ENCODE data around the gene ING3.
"Not testable (repeated sequence)": the region's sequence is repeated elsewhere in the genome, so short reads cannot be mapped to it uniquely, and the experiment has no call there.

ING3 gene

DNA sequence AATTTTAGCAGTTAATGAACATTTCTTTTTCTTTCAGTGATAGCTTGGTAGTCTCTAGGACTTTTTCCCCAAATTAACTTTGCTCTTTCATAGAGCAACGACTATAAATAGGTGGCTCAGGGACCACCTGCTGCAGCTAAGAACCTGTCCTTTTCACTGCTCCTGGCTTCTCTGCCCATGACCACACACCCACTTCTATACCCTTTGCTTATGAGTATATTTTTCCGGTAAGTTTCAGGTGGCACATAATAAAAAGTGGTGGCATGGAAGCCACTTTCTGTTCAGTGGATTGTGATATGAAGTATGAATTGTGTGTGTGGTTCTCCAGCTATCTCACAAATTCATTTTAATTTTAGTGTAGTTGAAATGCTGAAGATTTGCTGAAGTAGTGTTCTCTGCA is 1.2 kb downstream of the ING3 start:
- no peak for DNase-seq

DNA sequence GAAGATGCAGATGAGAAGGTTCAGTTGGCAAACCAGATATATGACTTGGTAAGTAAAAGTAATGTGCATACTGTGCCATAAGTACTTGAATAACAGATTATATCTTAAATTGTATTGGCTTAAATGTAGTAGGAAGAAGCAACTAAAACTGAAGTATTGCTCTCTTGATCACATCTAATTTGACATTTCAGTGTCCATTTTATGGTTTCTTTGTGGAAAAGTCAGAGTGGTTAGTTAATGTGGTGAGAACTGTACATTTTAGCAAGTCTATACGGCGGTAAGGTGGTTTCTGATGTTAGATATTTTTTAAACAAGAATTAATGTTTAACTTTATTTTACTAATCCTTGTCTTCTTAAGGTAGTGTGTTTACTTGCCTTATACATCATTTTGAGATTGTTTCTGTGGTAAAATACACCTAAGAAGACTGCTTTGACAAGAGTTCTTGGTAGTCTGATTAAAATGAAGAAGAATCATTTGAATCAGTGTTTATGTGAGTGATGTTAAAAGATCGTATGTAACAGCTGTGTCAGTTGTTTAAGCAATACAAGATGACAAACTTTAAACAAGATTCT is 5.1 kb downstream of the ING3 start:
- no peak for DNase-seq

DNA sequence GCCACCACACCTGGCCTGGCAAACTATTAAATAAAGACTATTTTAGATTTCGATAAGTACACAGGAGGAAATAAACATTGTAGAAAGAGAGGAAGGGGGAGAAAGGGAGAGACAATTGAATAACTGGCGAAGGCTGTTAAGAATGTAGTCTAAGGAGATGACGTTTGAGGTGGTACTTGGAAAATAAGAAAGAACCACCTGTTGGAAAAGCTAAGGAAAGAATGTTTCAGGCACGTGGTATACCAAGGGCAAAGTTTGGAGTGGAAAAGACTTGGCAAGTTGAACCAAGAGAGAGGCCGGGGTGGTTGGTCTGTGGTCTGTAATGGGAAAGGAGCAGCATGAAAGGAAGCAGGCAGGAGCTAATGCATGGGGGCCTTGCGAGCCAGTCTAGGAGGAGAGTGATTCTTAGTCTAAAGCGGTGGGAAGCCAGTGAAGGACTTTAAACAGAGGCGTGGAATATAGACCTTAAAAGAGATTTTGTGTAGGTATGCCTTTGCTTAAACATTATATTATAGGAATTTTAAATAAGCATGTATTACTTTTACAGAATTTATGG is 9.4 kb downstream of the ING3 start:
- DNase-seq: no peak

DNA sequence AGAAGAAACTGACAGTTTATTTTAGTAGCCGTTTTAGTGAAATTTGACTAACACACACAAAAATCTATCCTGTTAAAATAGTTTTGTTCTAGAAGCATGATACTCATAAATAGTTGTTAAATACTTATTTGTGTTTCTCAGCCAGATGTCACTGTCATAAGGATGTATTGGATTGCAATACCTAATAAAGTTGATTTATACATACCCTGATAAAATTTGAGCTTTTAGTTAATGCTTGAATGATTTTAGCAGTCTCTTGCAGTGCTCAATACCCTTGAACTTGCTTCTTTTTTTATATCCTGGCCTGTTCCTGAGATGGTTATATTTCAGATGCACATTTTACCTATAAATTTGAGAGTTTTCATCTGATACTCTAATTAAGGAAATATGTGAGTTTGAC is 10.1 kb downstream of the ING3 start:
- DNase-seq: no peak

DNA sequence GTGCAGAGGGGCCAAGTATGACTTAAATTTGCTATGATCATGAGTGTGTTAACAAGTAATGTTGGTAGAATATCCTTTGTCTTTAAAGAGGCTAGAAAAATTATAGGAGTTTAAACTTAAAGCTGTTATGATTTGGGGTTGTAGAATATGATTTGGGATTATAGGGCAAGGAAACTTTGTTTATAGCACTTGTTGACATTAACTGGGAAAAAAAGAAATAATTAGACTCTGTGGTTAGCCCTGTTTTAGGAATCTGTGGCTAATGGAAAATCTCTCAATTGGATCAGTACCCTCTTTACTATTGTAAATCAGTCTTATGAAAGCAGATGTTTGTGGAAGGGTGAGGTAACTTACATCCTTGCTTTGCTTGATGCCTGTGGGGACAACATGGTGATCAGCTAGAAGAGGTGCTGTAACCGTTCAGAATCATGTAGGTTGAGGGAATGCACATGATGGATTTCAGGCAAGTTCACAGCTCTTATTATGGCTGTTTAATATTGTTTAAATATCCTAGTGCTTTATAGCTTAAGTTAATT is 11.1 kb downstream of the ING3 start:
- no peak for DNase-seq

DNA sequence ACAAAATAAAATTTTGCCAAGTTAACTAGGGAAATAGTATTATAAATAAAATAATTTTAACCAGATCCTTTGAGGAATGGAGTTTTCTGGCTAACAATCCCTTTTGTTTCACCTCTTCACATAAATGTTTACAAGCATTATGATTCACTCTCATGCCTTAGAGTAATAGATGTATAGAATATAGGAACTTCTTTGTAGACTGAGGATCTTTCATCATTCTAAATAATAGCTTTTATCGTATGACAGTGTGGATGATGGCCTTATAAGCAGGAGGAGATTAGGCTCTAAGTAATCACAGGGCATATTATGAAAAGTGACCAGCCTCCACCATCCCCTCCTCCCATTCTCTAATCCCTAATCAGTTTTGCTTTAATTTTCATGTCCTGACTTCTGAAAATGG is 13.5 kb downstream of the ING3 start:
- DNase-seq: no peak

DNA sequence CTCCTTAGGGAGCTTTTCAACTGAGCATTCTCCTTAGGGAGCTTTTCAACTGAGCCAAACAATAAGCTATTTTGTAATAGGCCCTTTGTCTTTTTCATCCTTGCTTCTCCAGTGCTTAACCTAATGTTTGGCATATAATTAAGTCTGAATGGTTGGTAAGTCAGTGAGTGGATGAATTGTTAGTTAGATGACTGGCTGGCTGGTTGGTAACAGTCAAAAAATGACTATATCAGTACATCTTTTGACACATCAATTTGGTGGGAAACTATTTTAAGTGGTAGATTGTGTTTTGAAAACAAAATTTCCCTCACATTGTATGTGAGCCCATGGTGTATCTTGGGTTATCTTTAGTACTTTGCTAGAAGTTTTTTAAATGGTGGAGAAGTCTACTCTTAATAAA is 16.4 kb downstream of the ING3 start:
- DNase-seq: no peak

DNA sequence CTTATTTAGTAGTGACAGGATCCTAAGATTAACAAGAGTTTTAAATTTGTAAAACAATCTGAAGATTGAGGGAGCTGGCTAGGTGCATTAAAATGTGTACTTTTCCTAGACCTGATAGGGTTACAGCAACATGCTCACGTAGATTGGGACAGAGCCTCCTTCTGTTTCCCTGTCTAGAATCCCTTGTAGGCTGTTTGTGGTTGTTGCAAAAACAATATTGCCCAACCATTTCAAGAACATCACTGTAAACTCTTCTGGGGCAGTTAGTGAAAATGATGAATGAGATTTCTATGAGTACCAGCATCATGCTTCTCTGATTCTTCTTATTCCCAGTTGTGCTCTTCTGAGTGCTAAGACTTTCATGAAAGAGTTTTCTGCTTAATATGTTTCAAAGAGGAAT is 23.3 kb downstream of the ING3 start:
- no peak for DNase-seq

DNA sequence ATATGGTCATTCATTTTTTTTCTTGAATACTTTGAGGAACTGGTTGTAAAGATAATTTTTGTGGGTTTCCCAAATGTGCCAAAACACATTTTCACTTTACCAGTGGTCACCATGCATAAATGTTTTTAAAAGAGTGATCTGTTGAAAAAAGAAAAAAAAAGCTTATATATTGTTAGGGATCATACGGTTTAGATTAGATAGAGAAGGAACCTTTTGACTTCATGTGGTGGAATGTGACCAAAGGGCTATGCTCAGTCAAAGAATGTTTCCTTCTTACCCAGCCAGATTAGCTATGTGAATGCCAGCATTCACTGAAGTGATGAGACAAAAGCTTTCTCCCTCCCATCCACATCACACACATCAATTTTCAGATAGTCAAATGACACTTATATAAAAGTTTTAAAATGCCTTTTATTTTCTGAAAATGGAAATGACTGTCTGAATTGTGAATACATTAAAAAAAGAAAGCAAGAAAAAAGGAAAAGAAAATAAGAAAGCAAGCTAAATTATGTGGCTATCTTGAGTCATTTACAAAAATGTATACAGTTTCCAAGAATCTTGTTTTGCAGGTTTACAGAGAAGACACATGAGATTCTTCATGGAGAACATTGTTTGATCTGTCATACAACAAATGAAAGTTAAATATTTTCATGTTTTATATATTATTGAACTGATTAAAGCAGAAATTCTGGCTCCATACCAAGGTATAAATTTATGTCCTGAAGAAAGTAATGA is 29.4 kb downstream of the ING3 start:
- DNase-seq: no peak

DNA sequence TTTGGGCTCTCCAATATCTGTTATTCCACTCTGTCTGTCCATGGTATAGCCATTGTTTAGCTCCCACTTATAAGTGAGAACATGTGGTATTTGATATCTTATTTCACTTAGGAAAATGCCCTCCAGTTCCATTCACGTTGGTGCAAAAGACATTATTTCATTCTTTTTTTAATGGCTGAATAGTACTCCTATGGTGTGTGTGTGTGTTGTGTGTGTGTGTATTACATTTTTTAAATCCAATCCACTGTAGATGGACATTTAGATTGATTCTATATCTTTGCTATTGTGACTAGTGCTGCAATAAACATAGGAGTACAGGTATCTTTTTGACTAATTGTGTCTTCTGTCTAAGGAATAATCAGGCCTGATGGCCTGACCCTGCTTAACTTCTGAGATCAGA is 30.5 kb downstream of the ING3 start:
- no peak for DNase-seq

DNA sequence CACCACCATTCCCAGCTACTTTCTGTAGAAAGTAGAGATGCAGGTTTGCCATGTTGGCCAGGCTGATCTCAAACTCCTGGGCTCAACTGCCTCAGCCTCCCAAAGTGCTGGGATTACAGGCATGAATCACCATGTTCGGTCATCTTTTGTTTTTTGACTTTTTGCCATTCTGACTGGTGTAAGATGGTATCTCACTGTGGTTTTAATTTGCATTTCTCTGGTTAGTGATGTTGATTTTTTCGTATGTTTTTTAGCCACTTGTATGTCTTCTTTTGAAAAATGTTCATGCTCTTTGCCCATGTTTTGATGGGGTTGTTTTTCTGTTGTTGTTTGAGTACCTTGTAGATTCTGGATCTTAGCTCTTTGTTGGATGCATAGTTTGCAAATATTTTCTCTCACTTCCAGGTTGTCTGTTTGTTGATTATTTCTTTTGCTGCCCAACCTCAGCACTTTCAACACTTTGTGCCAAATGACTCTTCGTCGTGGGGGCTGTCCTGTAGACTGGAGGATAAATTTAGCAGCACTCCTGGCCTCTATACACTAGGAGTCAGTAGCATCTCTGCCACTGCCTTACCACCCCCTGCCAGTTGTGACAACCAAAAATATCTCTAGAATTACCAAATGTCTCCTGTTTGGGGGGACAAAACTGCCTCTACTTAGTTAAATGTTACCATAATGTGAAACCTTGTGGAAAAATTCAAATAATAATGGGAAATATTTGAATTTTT is 31.5 kb downstream of the ING3 start:
- DNase-seq: no peak

DNA sequence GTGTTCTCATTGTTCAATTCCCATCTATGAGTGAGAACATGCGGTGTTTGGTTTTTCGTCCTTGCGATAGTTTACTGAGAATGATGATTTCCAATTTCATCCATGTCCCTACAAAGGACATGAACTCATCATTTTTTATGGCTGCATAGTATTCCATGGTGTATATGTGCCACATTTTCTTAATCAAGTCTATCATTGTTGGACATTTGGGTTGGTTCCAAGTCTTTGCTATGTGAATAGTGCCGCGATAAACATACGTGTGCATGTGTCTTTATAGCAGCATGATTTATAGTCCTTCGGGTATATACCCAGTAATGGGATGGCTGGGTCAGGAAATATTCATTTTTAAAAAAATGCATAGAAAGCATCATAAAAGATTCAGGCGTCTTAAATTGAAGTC is 33.0 kb downstream of the ING3 start:
- DNase-seq: not testable (repeated sequence)

DNA sequence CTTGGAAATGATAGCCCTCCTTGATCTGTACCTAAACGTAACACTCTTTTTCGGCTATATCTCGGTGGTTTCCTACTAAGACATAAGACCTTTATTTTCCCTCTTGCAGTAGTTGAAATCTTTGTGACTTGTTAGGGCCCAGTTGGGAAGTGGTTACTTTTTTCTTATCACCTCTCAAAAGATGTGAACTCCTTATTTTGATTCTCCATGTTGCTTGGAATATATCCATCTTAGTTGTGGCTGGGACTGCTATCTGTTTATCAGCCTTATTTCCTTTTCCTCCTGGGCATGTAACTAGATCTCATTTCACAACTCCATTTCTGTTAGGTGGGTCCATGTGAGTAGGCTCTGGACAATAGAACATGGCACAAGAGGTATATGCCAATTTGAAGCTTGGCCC is 33.8 kb downstream of the ING3 start:
- DNase-seq: no peak

DNA sequence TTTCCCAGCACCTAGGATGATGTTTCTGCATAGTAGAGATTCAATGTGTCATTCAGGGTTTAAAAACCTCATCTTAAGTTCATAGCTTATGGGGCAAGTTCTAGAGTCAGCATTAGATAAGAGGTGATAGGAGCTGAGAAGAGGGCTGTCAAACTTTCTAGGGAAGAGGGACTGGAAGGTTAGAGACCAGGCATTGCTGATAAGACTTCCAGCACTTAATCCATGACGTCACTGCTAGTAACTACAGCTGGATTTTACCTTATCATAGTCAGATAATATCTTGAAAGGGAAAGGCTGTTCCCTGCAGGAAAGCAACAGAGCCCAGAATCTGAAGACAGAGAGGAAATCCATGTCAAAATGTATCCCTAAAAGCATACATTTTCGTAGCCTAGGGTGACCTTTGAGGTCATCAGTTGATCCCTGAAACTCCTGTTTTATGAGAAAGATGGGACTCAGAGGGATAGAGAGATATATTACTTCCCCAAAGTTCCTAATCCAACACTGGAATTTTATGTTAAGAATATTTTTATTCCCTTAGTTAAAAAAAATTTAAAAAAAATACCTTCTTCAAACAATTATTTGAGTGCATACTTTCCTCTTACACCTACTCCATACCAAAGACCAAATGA is 34.7 kb downstream of the ING3 start:
- DNase-seq: no peak

DNA sequence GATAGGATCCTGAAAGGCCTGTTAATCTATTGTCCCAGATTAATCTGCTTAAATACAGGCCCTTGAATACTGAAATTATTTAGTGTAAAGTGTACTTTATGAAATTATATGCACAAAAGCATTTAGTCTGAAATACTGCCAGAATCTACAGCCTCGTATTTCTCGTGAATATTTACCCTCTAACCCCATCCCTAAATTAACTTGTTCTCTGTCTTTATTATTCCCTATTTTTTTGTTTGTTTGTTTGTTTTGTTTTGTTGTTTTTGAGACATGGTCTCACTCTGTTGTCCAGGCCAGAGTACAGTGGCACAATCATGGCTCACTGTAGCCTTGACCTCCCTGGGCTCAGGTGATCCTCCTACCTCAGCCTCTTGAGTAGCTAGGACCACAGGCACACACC is 35.3 kb downstream of the ING3 start:
- DNase-seq: no peak

DNA sequence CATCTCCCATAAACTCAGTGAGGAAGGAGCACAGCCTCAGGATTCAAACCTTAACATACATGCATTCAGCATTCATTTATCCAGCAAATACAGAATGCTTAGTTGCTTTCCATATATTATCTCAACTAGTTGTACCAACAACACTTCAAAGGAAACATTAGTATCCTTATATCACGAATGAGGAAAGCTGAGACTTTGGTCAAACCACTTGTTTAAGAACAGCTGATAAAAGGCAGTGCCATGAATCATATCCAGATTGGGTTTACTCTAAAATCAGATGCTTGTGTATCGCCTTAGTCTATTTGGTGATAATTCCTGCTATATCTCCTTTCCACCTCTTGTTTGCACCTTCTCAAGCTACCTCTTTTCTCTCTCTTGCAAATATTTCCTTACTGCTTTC is 36.1 kb downstream of the ING3 start:
- no peak for DNase-seq

DNA sequence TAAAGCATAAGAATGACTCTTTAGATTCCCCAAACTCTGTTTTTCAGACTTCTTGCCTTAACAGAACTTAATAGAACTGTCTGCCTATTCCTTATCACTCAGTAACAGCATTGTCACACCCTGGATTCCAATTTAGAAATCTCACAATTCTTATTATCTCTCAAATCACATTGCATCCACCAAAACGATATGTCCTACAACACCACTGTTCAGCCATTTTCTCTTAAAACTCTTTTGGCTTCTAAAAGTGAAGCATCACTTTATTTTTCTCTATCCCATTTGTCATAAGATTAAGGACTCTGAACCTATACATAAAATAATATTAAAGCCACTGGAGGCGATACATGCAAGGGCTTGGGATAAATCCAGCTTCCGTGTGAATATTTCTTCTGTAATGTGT is 36.7 kb downstream of the ING3 start:
- no peak for DNase-seq

DNA sequence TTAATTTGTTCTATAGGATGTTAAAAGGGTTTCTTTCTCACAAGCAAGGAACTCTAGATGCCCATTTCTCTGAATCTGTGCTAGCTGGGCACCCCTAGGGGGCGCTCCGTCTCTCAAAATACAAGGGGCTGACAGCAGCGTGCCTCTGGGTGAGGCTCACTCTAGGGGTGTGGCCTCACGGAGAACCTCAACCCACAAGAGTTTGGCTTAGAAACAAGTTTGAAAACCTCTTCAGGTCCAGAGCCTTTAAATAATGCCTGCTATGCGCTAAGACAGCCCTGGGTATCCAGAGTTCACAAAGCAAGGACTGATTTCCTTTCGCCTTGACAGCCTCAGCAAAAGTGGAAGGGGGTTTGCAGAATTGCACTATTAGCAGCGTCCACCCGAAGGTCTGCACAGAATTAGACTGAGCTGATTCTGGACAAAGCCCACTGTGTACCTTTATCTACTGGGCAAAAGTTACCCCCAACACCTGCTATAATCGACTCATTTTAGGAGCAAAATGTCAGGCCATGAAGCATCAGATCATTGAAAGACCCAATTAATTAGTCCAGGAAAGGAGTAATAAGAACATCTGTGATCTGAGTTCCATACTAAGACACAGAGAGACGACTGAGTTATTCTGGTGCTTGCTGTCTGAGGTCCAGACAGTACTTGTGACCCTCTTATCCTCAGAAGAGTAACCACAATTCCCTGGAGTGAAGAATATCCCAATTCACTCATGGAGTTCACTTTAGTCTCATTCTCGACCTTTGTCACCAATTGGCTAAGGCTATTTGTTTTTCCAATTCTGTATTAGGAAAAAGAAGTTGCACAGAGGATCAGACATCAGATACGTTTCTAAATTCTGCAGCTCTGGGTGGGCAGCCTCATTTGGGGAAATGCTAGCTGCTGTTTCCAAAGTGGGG is 37.4 kb downstream of the ING3 start:
- peak; percentile 83 for DNase-seq

DNA sequence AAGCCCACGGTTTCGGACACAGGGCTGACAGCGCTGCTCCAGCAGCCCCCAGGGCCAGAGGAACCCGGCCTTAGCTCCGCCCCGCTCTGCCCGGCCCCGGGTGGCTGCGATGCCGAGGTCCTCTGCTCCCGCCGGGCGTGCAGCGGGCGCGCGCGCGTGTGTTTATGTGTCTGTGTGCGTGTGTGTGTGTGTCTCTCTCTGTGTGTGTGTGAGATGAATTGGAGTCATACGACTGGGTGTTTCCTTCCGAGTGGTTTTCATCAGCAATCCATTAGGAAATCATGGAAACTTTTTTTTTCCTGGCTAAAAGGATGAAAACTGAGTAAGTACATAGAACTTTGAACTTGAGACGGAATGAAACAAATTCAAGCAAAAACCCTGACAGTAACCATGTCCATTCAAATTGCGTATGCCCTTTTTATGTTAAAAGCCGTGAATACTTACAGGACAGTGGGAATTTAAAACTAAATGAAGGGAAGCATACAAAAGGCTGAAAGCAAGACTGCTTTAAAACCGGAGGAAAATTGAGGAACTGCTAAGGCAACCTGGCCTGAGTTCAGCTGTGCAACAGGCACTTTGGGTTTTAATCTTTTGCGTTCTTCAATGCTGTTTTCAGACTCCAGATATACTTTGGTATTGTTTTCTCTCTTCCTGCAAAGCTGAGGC is 38.1 kb downstream of the ING3 start, which contains the start of gene CPED1:
CPED1 (plus strand) TSS at position 121 of the 666 bp plus-strand sequence. CDS start 911 bp downstream, outside the sequence.
- DNase-seq: peak; percentile 32

DNA sequence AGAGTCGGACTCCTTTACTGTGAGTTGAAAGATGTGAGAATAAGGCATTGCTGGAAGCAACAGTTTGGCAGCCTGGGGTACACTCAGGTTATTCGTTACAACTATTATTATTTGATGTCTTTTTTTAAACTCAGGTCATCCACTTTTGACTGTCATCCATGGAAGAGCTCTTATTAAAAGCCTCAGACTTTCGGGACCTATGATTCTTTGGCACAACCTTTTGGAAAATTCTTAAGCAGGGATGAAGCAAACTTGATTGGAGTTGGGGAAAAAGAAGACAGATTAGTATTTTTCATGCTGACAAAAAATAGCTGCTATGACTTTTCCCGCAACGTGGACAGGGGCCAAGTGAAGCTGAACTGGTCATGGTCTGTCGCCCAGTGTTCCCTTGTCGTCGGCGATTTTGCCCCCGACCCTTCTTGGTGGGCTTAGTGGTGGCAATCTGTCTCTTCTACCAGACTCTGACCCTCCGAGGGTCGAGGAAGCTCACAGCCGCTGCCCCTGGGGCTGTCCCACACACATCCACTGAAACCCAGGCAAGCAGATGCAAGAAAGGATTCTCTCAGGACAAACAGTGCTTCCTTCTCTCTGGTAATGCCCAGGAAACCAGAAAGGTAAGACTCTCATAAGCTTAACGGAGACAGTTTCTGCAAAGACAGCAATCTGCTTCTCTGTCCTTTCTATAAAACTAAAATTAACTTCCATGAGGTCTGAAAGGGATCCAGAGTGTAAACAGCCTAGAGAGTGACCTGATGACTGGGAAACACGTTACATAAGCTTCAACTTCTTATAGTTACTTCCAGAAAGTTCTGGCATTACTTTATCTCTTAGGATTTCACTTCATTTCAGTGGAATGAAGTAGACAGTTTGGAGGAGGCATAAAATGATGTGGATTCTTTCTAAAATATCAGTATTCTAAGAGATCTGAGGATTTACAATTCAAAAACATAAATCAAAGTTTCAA is 39.0 kb downstream of the ING3 start:
- DNase-seq: no peak
